GM12878 (cell line): ENCODE results near the gene ZNF624. TPM values are rescaled to one million over a fixed set of nuclear protein-coding genes. Genes with fewer than 3 reads are reported as not detected.

Source experiments
- ATAC-seq: fragments of 200-7000 bp; cut with Tn5 transposase; 3 replicates; pipeline ENCODE4 v1.9.1; 2020; ENCODE audit warnings: mild to moderate bottlenecking, moderate library complexity
- BruUV-seq: library from RNA; stranded (reverse); fragments of 400-500 nt; replicated peaks from 2 replicates; lab custom pipeline; 2021; lab: Mats Ljungman, UMichigan
- CTCF ChIA-PET: fragments of 300-600 bp; sonication (Branson Sonifier 250); formaldehyde crosslinking; extraction: SDS; loops from one replicate; lab custom pipeline; 2021; ENCODE audit warnings: inconsistent platforms; lab: Yijun Ruan, JAX
- POLR2A ChIA-PET: fragments of 350-600 bp; formaldehyde crosslinking; extraction: SDS; loops from one replicate; lab custom pipeline; 2021; ENCODE audit warnings: inconsistent platforms; lab: Charles Lee
- RAD21 ChIA-PET: fragments of 300-600 bp; sonication (Branson Sonifier 250); formaldehyde crosslinking; loops from one replicate; lab custom pipeline; 2023; ENCODE audit warnings: antibody characterized with exemption; ENCODE audit not compliant: unreplicated experiment; lab: Charles Lee
- SMC1A ChIA-PET: fragments of 300-600 bp; sonication (Branson Sonifier 250); formaldehyde crosslinking; loops from one replicate; lab custom pipeline; 2023; ENCODE audit not compliant: unreplicated experiment, uncharacterized antibody; lab: Charles Lee
- DNase-seq: peaks from one replicate; pipeline ENCODE4 v3.0.0-alpha.2; 2011; ENCODE audit warnings: low read depth, low spot score
- FAIRE-seq: peaks from 3 replicates; lab custom pipeline; 2011; peaks lifted over from hg19 to GRCh38; lab: Jason Lieb, UNC
- H2AFZ ChIP-seq: 2 replicates; pipeline ENCODE4 v1.6.0; 2011; ENCODE audit warnings: low read depth, low read length, control low read depth; ENCODE audit not compliant: control insufficient read depth
- H3K27ac ChIP-seq: 2 replicates; pipeline ENCODE4 v1.5.1; 2011; ENCODE audit warnings: control low read depth; ENCODE audit not compliant: control insufficient read depth, insufficient read depth
- H3K27me3 ChIP-seq, 2 experiments: replicated peaks in 1 of 2; 2 replicates each; pipeline versions ENCODE4 v1.6.0 to v1.6.1; 2011; ENCODE audit warnings: low read length in 1 of 2; ENCODE audit not compliant: control insufficient read depth in 2 of 2, insufficient read depth in 2 of 2
- H3K36me3 ChIP-seq, 2 experiments: 2 replicates each; pipeline ENCODE4 v1.5.1; 2011; ENCODE audit warnings: low read length in 1 of 2; ENCODE audit not compliant: control insufficient read depth in 2 of 2, insufficient read depth in 2 of 2
- H3K4me1 ChIP-seq: 2 replicates; pipeline ENCODE4 v1.6.1; 2011; ENCODE audit warnings: mild to moderate bottlenecking, low read length, moderate library complexity, mixed read lengths; ENCODE audit not compliant: control insufficient read depth, insufficient read depth
- H3K4me2 ChIP-seq: 2 replicates; pipeline ENCODE4 v1.6.0; 2011; ENCODE audit warnings: control low read depth; ENCODE audit not compliant: control insufficient read depth, insufficient read depth
- H3K4me3 ChIP-seq: fragments of 200-600 bp; sonication (generic); 2 replicates; pipeline ENCODE4 v1.5.1; 2016
- H3K79me2 ChIP-seq: 2 replicates; pipeline ENCODE4 v1.6.0; 2011; ENCODE audit warnings: low read length; ENCODE audit not compliant: control insufficient read depth, insufficient read depth
- H3K9ac ChIP-seq: 2 replicates; pipeline ENCODE4 v1.8.0; 2011; ENCODE audit warnings: low read length, control low read depth, mixed read lengths; ENCODE audit not compliant: control insufficient read depth, insufficient read depth
- H3K9me3 ChIP-seq: replicated peaks from 3 replicates; pipeline ENCODE4 v1.5.1; 2011; ENCODE audit warnings: mild to moderate bottlenecking, low read length; ENCODE audit not compliant: control insufficient read depth, insufficient read depth
- H4K20me1 ChIP-seq: 2 replicates; pipeline ENCODE4 v1.6.0; 2011; ENCODE audit not compliant: control insufficient read depth, insufficient read depth
- ASH2L ChIP-seq: fragments of 300-600, 200-600 bp; sonication (generic); IDR thresholded peaks from 2 replicates; pipeline ENCODE4 v1.6.1; 2017; ENCODE audit warnings: low read depth, mild to moderate bottlenecking, borderline replicate concordance
- BHLHE40 ChIP-seq, 2 experiments: fragments of 450-650 bp in 1 of 2; IDR thresholded peaks; 2 replicates each; pipeline ENCODE4 v1.6.1; 2011 to 2017; ENCODE audit warnings: low read depth in 2 of 2, borderline replicate concordance in 1 of 2, improper control_type of control experiment in 1 of 2, low read length in 1 of 2, mild to moderate bottlenecking in 1 of 2
- BMI1 ChIP-seq: fragments of 450-650 bp; IDR thresholded peaks from 2 replicates; pipeline ENCODE4 v1.6.1; 2016; ENCODE audit warnings: mild to moderate bottlenecking, moderate library complexity, borderline replicate concordance
- CHD1 ChIP-seq: IDR thresholded peaks from 2 replicates; pipeline ENCODE4 v1.6.1; 2012; ENCODE audit warnings: low read depth, low read length, improper control_type of control experiment
- CTCF ChIP-seq, 3 experiments: IDR thresholded peaks in 2 of 3; conservative IDR thresholded peaks in 1 of 3; 2 replicates each; pipeline ENCODE4 v1.5.1; 2011; ENCODE audit warnings: low read depth in 3 of 3, low read length in 3 of 3, mild to moderate bottlenecking in 3 of 3, control low read depth in 2 of 3, moderate library complexity in 2 of 3, inconsistent platforms in 1 of 3, mixed read lengths in 1 of 3; ENCODE audit not compliant: control insufficient read depth in 2 of 3, insufficient read depth in 1 of 3; ENCODE audit errors: extremely low read depth in 1 of 3
- EGR1 ChIP-seq, 2 experiments: IDR thresholded peaks; 1 replicate in 1 of 2; 2 replicates in 1 of 2; pipeline ENCODE4 v1.6.1; 2011 to 2012; ENCODE audit warnings: low read depth in 2 of 2, low read length in 2 of 2, borderline replicate concordance in 1 of 2, mild to moderate bottlenecking in 1 of 2, moderate library complexity in 1 of 2
- ESRRA ChIP-seq: IDR thresholded peaks from 2 replicates; pipeline ENCODE4 v1.6.1; 2012; ENCODE audit warnings: mild to moderate bottlenecking, low read length, improper control_type of control experiment
- IKZF2 ChIP-seq, 2 experiments: fragments of 450-650 bp; IDR thresholded peaks; 2 replicates each; pipeline ENCODE4 v1.6.1; 2017; ENCODE audit warnings: mild to moderate bottlenecking in 2 of 2, moderate library complexity in 2 of 2
- KDM1A ChIP-seq: fragments of 200-600 bp; sonication (generic); IDR thresholded peaks from 2 replicates; pipeline ENCODE4 v1.6.1; 2016; ENCODE audit warnings: borderline replicate concordance
- NRF1 ChIP-seq: conservative IDR thresholded peaks from 2 replicates; pipeline ENCODE4 v1.6.1; 2011; ENCODE audit warnings: mild to moderate bottlenecking, low read depth, low read length, improper control_type of control experiment
- RAD21 ChIP-seq: IDR thresholded peaks from 2 replicates; pipeline ENCODE4 v1.6.1; 2011; ENCODE audit warnings: mild to moderate bottlenecking, low read depth, low read length, moderate library complexity; ENCODE audit not compliant: insufficient read depth
- SMAD5 ChIP-seq: IDR thresholded peaks from 2 replicates; pipeline ENCODE4 v1.6.1; 2016; ENCODE audit warnings: antibody characterized with exemption, low read depth
- SMARCA5 ChIP-seq: fragments of 450-650 bp; IDR thresholded peaks from 2 replicates; pipeline ENCODE4 v1.6.1; 2017; ENCODE audit warnings: mild to moderate bottlenecking
- TBL1XR1 ChIP-seq: IDR thresholded peaks from 2 replicates; pipeline ENCODE4 v1.6.1; 2012; ENCODE audit warnings: low read depth, low read length, improper control_type of control experiment
- ZZZ3 ChIP-seq: IDR thresholded peaks from 2 replicates; pipeline ENCODE4 v1.6.1; 2011; ENCODE audit warnings: low read depth; ENCODE audit not compliant: control insufficient read depth, insufficient read length
- WGBS: methylation state at CpG from one replicate; pipeline ENCODE4 v1.1.6; 2016; ENCODE audit warnings: low lambda C conversion rate; ENCODE audit not compliant: insufficient replicate concordance, insufficient coverage; ENCODE audit errors: missing lambda C conversion rate; 5-methylcytosine and 5-hydroxymethylcytosine counted together
- in situ Hi-C: fragments of 300-500 bp; cut with MboI; formaldehyde crosslinking; loops from 9 replicates; pipeline ENCODE4 v1.14.3; 2018; ENCODE audit warnings: mixed read lengths
- intact Hi-C: fragments of 100-400 bp; cut with micrococcal nuclease; formaldehyde crosslinking; loops from one replicate; pipeline ENCODE4 v1.14.2; 2022; ENCODE audit not compliant: unreplicated experiment
- polyA plus RNA-seq, 11 experiments: library from polyadenylated mRNA; depleted of rRNA in 4 of 11; unstranded in 6 of 11; stranded (reverse) in 5 of 11; fragments of >200 nt; fragmentation: Nextera tagmentation in 4 of 11; fragmentation: Illumina TruSeq in 1 of 11; extraction: Ambion mirVana in 4 of 11; extraction: Trizol in 1 of 11; gene quantifications; 1 replicate in 1 of 11; 2 replicates in 10 of 11; pipeline versions ENCODE4 v1.2.1 to v1.2.3, GENCODE V29; 2011 to 2016; ENCODE audit warnings: inconsistent platforms in 2 of 11, missing spikeins in 2 of 11, low read depth in 1 of 11
- total RNA-seq, 4 experiments: library from RNA; depleted of rRNA in 3 of 4; stranded (reverse); fragments of >200 nt in 3 of 4; fragmentation: Illumina TruSeq in 1 of 4; extraction: Trizol in 1 of 4; gene quantifications; 2 replicates each; pipeline versions ENCODE4 v1.2.1 to v1.2.3, GENCODE V29; 2013 to 2021
- TF ChIP-seq, protein P1 (sequence below): IDR thresholded peaks from 2 replicates; pipeline ENCODE4 v1.6.1; 2011; ENCODE audit warnings: borderline replicate concordance, low read depth, mild to moderate bottlenecking, moderate library complexity, mixed read lengths, low read length; ENCODE audit not compliant: insufficient read depth; ENCODE audit errors: extremely low read length

ZNF624 gene
- total and polyA plus RNA-seq, 10 of the 15 experiments (the other 5 are each of a cell fraction or from before 2014, with no cell fraction given) = 0.50 to 3.5 (median 2.1) TPM

- CTCF ChIA-PET = interaction anchor here (0.5 kb wide), 1 partner anchor 1296 kb away, joined by 3 read pairs; no protein-coding TSS in a partner anchor
- 88% methylated on average over 3 of the region's 3 CpGs for WGBS
- Histone ChIP-seq H3K27me3 (no peaks in the 10 kb centered on the region), H3K4me1 (peaks cover 3% of the 10 kb centered on the region; the same call in 1 of the 2 replicates), H2AFZ (no peak overlapping the region), H3K27ac (no peak overlapping the region), H3K36me3 (no peaks in the 10 kb centered on the region), H3K4me2 (no peak overlapping the region), H3K79me2 (peaks cover 4% of the 10 kb centered on the region; the same call in 1 of the 2 replicates), H3K9me3 (no peaks in the 10 kb centered on the region; the same call in 1 of the 3 replicates), H3K4me3 (no peak overlapping the region), H3K9ac (no peak overlapping the region), H4K20me1 (no peaks in the 10 kb centered on the region)
- POLR2A ChIA-PET = no interaction called here
- no TSS peak for BruUV-seq
- in situ Hi-C loops = no loop called here
- ATAC-seq (no peak), DNase-seq (no peak), FAIRE-seq (no peak)
- intact Hi-C loops = no loop called here
- SMC1A ChIA-PET = no interaction called here
- no peak for TF ChIP-seq EGR1 (IDR thresholded peaks at IDR 0.05; ENCODE audit: borderline replicate concordance in 1 of 2, low read depth in 2 of 2, low read length in 2 of 2)
- no peak for TF ChIP-seq CHD1
- TF ChIP-seq SMAD5 = no peak
- no peak for TF ChIP-seq ASH2L
- no peak for TF ChIP-seq TBL1XR1
- TF ChIP-seq ESRRA = no peak
- TF ChIP-seq, protein P1, sequence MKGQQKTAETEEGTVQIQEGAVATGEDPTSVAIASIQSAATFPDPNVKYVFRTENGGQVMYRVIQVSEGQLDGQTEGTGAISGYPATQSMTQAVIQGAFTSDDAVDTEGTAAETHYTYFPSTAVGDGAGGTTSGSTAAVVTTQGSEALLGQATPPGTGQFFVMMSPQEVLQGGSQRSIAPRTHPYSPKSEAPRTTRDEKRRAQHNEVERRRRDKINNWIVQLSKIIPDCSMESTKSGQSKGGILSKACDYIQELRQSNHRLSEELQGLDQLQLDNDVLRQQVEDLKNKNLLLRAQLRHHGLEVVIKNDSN = no peak
- TF ChIP-seq SMARCA5 = no peak
- no peak for TF ChIP-seq RAD21
- no peak for TF ChIP-seq CTCF (IDR thresholded peaks at IDR 0.05 in 2 of 3, conservative IDR thresholded peaks at IDR 0.05 in 1 of 3; ENCODE audit: control insufficient read depth in 2 of 3, extremely low read depth in 1 of 3, insufficient read depth in 1 of 3, low read depth in 3 of 3, low read length in 3 of 3)
- TF ChIP-seq ZZZ3 = no peak
- TF ChIP-seq BHLHE40 (IDR thresholded peaks at IDR 0.05; ENCODE audit: borderline replicate concordance in 1 of 2, low read depth in 2 of 2, low read length in 1 of 2) = no peak
- TF ChIP-seq IKZF2 (IDR thresholded peaks at IDR 0.05) = no peak
- no peak for TF ChIP-seq BMI1
- TF ChIP-seq KDM1A = no peak
- TF ChIP-seq NRF1 = no peak
- RAD21 ChIA-PET = no interaction called here
Measured at GRCh38 chr17:16649585-16649984, 4.1 kb downstream of the ZNF624 start.
